GM21825 (cell line): ENCODE results near the gene MTMR6.
A peak's percentile ranks its signal among the peaks of the same experiment; 100 is the strongest.
"Not testable (repeated sequence)": the region's sequence is repeated elsewhere in the genome, so short reads cannot be mapped to it uniquely, and the experiment has no call there.

Source experiments
- ATAC-seq: cut with Tn5 transposase; IDR thresholded peaks from one replicate; pipeline ENCODE4 v1.9.1; 2021; ENCODE audit warnings: mild to moderate bottlenecking, moderate library complexity; ENCODE audit not compliant: unreplicated experiment

Gene MTMR6

DNA sequence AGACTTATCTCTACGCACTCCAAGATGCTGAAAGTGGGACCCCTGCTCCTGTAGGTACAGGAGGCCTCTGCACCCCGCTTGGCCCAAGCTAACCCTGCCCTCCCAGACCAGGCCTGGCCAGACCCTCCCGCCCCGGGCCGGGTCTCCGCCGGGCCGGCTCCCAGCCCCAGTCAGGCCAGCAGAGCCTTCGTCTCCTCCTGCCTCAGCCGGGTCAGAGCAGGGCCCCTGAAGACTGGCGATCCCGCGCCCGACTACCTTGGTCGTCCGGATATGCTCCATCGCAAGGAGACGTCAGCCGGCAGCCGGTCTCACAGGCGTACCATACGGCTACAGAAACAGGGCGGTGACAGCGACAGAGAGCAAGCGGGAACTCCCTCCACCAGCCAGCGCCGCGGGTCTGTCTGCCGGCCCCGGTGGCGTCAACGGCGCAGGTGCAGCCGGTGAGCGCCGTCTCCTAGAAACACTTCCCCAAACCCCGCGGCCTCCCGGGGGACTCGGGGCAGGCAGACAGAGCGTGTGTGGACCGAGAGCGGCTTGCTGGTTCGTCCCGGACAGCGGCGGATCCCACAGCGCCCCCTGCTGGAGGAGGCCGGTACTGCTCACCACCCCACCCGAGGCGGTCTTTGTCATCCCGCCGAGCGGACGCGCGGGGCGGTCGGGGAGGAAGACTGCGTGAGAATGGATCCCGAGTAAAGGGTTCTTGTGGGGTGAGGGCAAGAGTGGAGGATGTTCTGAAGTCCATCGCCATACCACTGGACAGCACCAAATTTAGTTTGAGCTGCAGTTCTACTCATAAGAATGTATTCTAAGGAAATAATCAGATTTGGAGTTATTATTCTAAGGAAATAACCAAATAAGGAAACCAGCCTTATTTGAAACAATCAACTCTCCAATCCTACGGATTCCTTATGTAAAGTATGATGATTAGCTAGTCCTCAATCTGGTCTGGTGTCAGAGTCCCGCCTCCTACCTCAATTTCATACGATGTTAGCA lies at the start of gene MTMR6:
Gene MTMR6 (minus strand): TSS at position 520 of the 993 bp plus-strand sequence. CDS start 241 bp downstream, at position 279.
- peak; percentile 96 for ATAC-seq

- ATAC-seq, result no peak
Measured at GRCh38 chr13:25335856-25336255, 48.6 kb upstream of the MTMR6 start.

GRCh38 chr13:25330541-25330940 lies 43.3 kb upstream of the MTMR6 start:
- ATAC-seq, result no peak

GRCh38 chr13:25329706-25330105 lies 42.4 kb upstream of the MTMR6 start:
- no peak for ATAC-seq

GRCh38 chr13:25324100-25324499 lies 36.8 kb upstream of the MTMR6 start:
- no peak for ATAC-seq

- no peak for ATAC-seq
Measured at GRCh38 chr13:25319771-25320170, 32.5 kb upstream of the MTMR6 start.

DNA sequence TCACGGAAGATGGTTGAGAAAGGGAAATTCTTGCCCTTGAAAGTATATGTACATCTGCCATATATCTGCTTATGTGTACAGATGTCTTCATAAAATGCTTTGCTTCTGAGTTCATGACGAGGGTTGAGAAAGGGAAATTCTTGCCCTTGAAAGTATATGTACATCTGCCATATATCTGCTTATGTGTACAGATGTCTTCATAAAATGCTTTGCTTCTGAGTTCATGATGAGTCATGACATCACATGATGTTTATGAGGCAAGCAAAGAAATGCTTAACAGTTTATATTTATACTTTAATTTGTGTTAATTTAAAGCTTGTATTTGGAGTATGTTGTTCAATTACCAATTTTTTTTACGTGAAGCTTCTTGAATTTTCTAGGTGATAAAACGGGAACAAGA lies 31.7 kb upstream of the MTMR6 start:
- not testable (repeated sequence) for ATAC-seq

DNA sequence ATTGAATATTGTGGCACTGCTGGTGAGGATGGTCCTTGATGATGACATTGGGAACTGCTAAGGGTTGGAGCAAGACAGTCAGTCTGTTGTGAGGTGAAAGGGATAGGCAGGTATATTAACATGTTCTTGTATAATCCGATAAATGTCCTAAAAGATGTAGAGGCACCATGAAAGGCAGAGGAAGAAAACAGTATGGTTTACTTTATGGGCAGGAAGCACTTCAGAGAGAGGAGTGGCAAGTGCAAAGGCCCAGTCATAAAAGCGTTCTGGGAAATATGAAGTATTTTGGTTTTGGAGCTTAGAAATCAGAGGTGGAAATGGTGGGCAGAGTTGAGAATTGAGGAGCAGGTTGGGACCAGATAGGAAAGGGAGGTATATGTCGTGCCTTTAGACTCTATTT lies 23.6 kb upstream of the MTMR6 start:
- ATAC-seq, result no peak

GRCh38 chr13:25306671-25307464 lies 19.6 kb upstream of the MTMR6 start:
- ATAC-seq, result no peak

GRCh38 chr13:25302121-25302520 lies 14.8 kb upstream of the MTMR6 start:
- no peak for ATAC-seq

GRCh38 chr13:25301347-25302113 lies 14.2 kb upstream of the MTMR6 start, which contains the start of gene NUP58:
Gene NUP58, plus strand, starts transcription at chr13:25301625. Its CDS starts 149 bp downstream, at chr13:25301774.
- ATAC-seq, result peak; percentile 98

DNA sequence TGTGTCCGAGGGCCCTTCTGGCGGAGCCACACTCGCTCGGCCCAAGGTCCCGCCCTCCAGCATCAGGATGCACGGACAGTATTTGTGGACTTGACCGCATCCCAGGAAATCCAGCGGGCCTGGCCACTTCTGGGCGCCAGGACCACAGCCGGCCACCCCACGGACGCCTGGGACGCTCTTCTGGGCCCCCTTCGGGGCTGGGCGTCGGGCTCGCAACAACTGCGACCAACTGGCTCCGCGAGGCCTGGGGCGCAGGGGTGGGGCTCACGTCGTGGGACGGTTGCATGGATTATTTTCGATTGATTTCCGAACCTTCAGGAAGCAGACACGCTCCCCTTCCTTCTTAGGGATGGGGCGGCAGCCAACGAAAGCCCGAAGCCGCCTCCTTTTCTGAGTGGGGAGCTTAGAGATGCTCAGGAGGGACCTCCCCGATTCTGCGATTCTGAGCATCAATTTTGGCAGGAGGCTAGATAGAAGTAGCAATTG lies 13.6 kb upstream of the MTMR6 start:
- ATAC-seq, result peak; percentile 14

DNA sequence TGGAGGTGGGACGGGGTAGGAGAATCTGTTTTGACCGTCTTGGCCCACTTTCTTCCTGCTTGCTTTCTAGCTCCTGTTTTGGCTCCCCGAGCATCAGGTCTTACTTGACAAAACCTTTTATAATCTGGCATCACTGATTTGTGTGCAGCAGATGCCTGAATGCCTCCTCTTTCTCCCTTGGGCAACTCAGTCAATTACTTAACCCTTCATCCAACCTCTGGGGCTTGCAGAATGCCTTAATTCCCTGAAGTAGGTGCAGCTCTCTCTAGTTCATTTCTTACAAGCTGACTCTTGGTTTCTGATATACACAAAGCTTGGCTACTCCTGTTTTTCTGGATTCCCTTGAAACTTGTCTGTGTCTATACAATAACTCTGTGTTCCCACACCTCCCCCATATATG lies 8.4 kb upstream of the MTMR6 start:
- ATAC-seq, result no peak

GRCh38 chr13:25295228-25295627 lies 7.9 kb upstream of the MTMR6 start:
- ATAC-seq, result no peak

- no peak for ATAC-seq
Measured at GRCh38 chr13:25292301-25292700, 5.0 kb upstream of the MTMR6 start.

- no peak for ATAC-seq
Measured at GRCh38 chr13:25291691-25292090, 4.4 kb upstream of the MTMR6 start.

DNA sequence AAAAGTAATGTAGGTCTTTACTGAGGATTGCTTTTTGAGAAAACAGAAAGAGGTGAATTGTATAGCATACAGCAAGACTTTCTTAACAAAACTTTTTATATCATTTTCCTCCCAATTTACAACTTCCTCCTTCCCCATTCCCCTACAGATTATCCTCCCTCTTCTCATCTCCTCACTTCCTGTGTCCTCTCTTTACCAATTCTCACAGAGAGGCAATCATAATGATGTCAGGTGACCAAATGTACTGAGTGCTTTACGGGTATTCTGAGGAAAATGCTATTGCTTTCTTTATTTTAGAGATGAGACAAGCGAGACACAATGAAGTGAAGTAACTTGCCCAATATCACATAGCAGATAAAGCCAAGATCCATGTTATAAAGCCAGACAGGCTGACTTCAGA lies 1.7 kb upstream of the MTMR6 start:
- ATAC-seq, result no peak

- peak; percentile 25 for ATAC-seq
Measured at GRCh38 chr13:25286308-25286968, 850 bp downstream of the MTMR6 start.

- peak; percentile 19 for ATAC-seq
Measured at GRCh38 chr13:25281935-25282332, 5.4 kb downstream of the MTMR6 start.
